Activated CD4-positive, alpha-beta T cell treated with anti-CD3 and anti-CD28 coated beads, Interleukin-2, amount 50 U/mL, for 48 hours (primary cell): ENCODE data around the gene TK2.
"Not testable (repeated sequence)": the region's sequence is repeated elsewhere in the genome, so short reads cannot be mapped to it uniquely, and the experiment has no call there.

Experiments
- DNase-seq, 2 experiments: peaks; one replicate each; pipeline ENCODE4 v3.0.0-alpha.2; 2020

The TK2 gene

GRCh38 chr16:66481081-66481942 is 68.6 kb downstream of the TK2 start:
- no peak for DNase-seq

GRCh38 chr16:66480265-66481080 is 69.4 kb downstream of the TK2 start:
- DNase-seq, result no peak

- no peak for DNase-seq
Measured at GRCh38 chr16:66479661-66480264, 70.2 kb downstream of the TK2 start.

GRCh38 chr16:66478733-66479511 is 71.0 kb downstream of the TK2 start:
- peak; percentile 90 for DNase-seq

GRCh38 chr16:66477028-66477515 is 72.8 kb downstream of the TK2 start:
- DNase-seq, result no peak

GRCh38 chr16:66476328-66477027 is 73.4 kb downstream of the TK2 start:
- peak; percentile 73 to 77 for DNase-seq

GRCh38 chr16:66475232-66475631 is 74.7 kb downstream of the TK2 start:
- DNase-seq, result no peak

GRCh38 chr16:66474750-66475199 is 75.1 kb downstream of the TK2 start:
- peak; percentile 22 to 48 for DNase-seq

- no peak for DNase-seq
Measured at GRCh38 chr16:66473654-66474519, 76.0 kb downstream of the TK2 start.

- no peak for DNase-seq
Measured at GRCh38 chr16:66473051-66473571, 76.8 kb downstream of the TK2 start.

GRCh38 chr16:66471716-66472393 is 78.1 kb downstream of the TK2 start:
- DNase-seq, result no peak

- DNase-seq, result no peak
Measured at GRCh38 chr16:66471264-66471663, 78.7 kb downstream of the TK2 start.

- no peak for DNase-seq
Measured at GRCh38 chr16:66470556-66470955, 79.4 kb downstream of the TK2 start.

GRCh38 chr16:66469947-66470546 is 79.9 kb downstream of the TK2 start:
- DNase-seq, result no peak

GRCh38 chr16:66469291-66469946 is 80.5 kb downstream of the TK2 start:
- no peak for DNase-seq

GRCh38 chr16:66468321-66468965 is 81.5 kb downstream of the TK2 start:
- no peak for DNase-seq

- DNase-seq, result no peak
Measured at GRCh38 chr16:66467611-66468010, 82.3 kb downstream of the TK2 start.

- not testable (repeated sequence) for DNase-seq
Measured at GRCh38 chr16:66466636-66467035, 83.3 kb downstream of the TK2 start.
